HG03280 (cell line): ENCODE measurements around the gene CACNA1B.
"Not testable (repeated sequence)": the region's sequence is repeated elsewhere in the genome, so short reads cannot be mapped to it uniquely, and the experiment has no call there.

ENCODE experiments used
- ATAC-seq: cut with Tn5 transposase; IDR thresholded peaks from one replicate; pipeline ENCODE4 v1.9.1; 2021; ENCODE audit warnings: mild to moderate bottlenecking, moderate library complexity; ENCODE audit not compliant: unreplicated experiment

CACNA1B gene

DNA sequence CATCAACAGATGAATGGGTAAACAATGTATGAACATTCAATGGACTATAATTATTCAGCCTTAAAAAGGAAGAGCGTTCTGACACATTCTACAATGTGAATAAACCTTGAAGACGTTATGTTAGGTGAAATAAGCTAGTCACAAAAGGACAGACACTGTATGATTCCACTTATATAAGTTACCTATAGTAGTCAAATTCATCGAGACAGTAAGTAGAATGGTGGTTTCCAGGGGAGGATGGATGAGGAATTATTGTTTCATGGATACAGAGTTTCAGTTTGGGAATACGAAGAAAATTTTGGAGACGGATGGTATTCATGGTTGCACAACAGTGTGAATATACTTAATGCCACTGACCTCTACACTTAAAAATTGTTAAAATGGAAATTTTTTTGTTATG, 216.4 kb downstream of the CACNA1B start:
- no peak for ATAC-seq

- ATAC-seq: no peak
Observed at GRCh38 chr9:138095813-138096518, 218.4 kb downstream of the CACNA1B start.

- ATAC-seq: no peak
Observed at GRCh38 chr9:138096519-138096845, 218.9 kb downstream of the CACNA1B start.

DNA sequence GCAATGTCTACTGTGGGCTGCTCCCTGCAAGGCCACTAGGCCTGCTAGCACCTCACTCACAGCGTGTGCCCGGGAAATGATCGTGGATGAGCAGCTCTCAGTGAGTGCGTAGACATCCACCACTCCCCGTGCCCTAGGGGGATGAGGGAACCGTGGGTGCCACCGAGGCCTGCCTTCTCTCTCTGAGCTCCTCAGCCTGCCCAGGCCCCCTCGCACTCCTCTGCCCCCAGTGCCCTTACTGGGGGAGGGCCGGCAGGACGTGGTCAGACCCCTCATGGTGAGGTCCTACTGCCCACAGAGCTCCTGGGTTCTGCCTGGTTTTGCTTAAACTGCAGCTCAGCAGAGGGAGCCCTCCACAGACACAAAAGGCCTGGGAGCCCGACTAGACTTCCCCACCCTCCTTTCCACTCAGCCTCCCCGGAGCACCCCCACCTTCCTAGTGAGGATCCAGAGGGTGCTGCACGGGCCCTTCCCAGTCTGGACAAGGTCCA, 220.0 kb downstream of the CACNA1B start:
- no peak for ATAC-seq

DNA sequence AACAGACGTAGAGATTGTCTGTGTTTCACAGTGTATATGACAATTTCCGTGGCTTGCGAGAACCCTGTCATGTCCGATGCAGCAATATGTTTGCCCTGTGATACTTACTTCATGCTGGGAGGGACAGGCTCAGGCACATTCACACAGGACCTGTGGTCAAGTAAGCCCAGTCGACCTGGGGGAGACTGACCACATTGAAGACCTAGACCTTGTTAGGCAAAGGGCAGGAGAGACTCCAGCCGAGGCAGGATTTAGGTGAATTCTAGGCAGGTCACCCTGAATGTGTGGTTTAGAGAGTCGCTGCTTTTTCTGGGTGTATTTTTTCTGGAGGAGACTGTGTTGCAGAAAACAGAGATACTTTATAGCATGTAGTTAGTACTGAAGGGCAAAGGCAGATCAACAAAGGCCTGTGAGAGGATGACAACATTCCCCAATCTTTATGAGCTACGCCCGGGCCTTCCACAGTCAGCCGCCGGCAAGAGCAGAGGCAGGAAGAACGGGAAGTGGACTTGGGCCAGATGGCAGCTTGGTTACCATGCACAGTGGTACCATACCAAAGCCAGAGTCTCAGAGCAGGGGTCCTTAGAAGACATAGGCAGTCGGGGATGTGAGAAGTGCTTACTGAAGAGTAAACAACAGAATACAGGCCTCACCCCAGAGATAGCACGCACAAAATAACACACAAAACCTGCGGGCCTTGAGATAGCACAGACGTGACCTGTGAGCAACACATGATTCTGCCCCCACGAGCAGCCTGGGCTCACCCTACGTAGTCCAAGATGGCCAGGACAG, 220.7 kb downstream of the CACNA1B start:
- no peak for ATAC-seq

GRCh38 chr9:138098908-138099791, 221.6 kb downstream of the CACNA1B start:
- no peak for ATAC-seq

DNA sequence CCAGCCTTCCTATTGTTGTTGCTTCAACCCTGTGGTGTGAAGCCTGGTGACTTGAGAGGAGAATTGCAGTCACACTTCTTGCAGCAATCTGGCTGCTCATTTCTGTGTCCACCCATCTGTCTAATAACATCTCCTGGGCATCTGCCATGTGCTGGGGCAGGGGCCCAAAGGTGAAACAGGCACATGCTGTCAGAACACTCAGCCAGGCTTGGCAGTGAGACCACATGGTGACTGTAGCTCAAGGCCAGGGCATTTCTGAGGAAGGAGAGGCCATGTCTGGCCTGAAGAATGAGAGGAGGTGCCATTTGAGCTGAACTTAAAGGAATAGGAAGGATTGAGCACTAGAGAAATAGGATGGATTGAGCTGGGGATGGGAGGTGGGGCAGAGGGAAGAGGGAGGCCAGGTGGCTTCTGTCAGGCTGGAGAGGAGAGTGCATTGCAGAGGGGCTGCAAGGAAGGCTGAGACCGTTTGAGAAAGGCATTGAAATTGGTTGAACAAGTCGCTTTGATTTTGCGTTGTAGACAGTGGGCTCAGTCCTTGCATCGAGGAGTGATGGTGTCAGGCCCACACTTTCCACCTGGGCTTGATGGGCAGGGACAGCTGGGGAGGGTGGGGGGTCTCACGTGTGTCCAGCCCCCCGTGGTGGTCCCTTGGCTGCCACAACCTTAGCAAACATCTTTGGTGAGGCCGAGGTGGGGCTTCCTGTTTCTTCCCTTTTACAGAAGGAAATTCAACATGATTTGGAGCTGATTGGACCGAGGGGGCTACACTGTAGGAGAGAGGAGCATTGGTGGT, 222.4 kb downstream of the CACNA1B start:
- no peak for ATAC-seq

DNA sequence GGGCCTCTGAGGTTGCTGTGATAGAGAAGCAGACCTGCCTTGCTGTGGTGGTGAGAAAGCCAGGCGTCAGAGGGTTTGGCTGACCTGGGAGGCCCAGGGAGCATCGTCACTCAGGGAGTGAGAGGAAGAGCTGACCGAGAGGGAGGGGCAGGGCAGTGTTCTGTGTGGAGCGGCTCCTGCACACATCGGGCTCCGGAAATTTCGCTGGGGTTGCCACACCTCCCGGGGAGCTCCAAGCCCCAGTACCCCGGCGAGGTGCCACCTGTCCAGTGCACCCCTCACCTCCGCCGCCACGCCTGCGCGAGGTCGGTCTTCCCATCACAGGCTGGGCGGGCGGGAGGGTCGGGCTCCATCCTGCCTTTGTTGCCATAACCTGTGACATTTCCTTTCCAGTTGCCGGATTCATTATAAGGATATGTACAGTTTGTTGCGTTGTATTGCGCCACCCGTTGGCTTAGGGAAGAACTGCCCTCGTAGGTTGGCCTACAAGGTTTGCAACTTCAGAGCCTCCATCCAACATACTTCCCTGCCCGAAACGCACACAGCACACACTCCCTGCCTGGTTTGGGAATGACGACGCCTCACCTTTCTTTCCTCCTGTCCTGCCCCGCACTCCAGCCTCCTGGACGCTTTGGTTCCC, 223.2 kb downstream of the CACNA1B start:
- no peak for ATAC-seq

- no peak for ATAC-seq
Observed at GRCh38 chr9:138101444-138102234, 224.1 kb downstream of the CACNA1B start.

GRCh38 chr9:138102246-138103051, 224.9 kb downstream of the CACNA1B start:
- ATAC-seq: no peak

GRCh38 chr9:138103111-138103848, 225.7 kb downstream of the CACNA1B start:
- no peak for ATAC-seq

DNA sequence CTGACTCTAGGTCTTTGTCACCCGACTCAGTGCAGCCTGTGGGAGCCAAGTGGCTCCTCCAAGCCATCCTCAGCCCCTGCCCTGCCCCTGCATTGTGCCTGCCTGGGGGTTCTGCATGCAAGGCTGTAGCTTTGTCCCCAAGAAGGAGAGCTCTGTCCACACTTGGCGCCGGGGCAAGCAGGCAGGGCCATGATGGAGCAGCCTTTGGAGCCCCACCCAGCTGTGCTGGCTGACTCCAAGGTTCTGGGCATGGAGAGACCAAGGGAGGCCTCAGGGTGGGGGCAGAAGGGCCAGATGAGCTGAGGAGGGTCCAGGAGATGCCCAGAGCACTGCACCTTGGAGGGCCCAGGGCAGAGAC, 226.2 kb downstream of the CACNA1B start:
- no peak for ATAC-seq

GRCh38 chr9:138104251-138105122, 226.9 kb downstream of the CACNA1B start:
- ATAC-seq: no peak

DNA sequence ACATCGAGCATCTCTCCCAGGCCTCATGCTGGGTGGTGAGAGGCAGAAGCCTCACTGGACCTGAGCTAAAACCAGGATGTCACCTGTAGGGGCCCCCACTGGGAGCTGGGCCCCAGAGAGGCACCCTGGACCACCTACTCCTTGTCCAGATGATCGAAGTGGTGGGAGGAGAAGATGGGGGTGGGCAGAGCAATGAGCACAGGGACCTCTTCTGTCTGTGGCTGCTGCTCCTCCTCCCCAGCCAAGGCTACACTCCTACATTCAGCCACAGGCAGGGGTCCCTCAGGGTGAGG, 227.5 kb downstream of the CACNA1B start:
- ATAC-seq: no peak

DNA sequence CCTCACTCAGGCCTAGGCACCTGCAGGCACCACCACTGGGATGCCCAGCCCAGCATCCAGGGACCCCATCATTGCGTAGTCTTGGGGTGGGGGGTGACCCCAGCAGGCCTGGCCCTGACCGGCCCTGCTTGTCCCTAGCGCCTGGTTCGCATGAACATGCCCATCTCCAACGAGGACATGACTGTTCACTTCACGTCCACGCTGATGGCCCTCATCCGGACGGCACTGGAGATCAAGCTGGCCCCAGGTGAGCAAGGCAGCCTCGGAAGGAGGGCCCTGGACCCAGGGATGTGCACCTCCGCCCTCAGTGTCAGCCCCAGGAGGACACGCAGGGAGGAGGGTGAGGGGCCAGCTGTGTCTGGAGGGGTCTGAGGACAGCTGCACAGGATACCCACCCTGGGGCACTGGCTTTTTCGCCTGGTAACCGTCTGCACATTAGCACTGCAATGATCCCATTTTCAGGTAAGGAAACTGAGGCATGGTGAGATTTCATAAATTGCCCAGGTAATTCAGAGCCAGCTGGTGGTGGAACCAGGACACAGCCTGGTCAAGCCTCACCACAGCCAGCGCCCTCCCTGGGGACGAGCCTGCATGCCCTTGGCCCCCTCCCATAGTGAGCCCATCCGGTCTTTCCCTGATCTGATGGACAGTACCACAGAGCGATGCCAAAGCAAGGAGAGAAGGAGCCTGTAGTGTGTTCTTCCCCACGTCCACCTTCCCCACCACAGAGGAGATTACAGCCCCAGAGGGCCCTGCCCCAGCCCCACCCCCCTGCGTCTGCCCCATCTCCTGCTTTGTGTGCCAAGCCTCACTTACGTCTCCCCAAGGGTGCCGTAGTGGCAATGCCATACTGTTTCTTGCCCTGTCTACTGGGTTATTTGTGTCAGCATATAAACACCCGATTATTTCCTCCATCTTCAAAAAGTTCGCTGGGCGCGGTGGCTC, 228.3 kb downstream of the CACNA1B start:
- ATAC-seq: no peak

GRCh38 chr9:138107039-138107438, 229.5 kb downstream of the CACNA1B start:
- not testable (repeated sequence) for ATAC-seq
